HG03135 (cell line): Measurements from ENCODE around the gene TENT5C.

ENCODE experiments used
- ATAC-seq: cut with Tn5 transposase; IDR thresholded peaks from one replicate; pipeline ENCODE4 v1.9.1; 2021; ENCODE audit warnings: mild to moderate bottlenecking, moderate library complexity; ENCODE audit not compliant: unreplicated experiment

Gene TENT5C

GRCh38 chr1:117572546-117572945 is 33.3 kb upstream of the TENT5C start:
- no peak for ATAC-seq

GRCh38 chr1:117573386-117574023 is 32.3 kb upstream of the TENT5C start:
- no peak for ATAC-seq

DNA sequence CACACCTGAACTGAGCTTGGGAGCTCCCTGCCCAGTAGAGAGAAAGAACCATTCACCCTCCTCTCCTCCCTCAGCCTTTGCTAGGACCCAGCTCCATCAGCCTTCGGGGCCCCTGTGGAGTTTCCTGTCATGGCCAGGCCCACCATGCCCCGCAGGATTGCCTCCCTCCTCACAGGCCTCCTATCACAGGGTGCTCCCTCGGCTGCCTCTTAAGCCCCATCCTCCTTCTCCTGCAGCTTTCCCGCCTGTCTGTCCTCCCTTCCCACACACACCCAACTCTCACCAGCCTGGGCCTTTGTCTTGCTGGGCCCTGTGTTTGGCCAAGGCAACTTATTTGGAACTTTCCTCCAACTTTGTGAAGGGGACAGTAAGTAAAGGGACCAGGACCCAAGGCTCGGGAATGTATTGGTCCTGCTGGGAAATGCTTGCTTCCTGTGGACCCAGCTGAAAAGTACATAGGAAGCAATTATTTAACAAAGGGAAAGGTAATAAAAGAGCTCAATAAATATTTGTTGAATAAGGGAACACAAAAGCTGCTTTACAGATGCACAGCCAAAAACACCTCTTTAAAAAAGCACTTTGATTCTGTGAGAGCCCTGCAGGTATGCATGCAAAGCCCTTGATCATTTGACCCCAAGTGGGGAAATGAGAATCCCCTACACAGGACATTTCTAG is 31.6 kb upstream of the TENT5C start:
- no peak for ATAC-seq

GRCh38 chr1:117575586-117576225 is 30.1 kb upstream of the TENT5C start:
- no peak for ATAC-seq

DNA sequence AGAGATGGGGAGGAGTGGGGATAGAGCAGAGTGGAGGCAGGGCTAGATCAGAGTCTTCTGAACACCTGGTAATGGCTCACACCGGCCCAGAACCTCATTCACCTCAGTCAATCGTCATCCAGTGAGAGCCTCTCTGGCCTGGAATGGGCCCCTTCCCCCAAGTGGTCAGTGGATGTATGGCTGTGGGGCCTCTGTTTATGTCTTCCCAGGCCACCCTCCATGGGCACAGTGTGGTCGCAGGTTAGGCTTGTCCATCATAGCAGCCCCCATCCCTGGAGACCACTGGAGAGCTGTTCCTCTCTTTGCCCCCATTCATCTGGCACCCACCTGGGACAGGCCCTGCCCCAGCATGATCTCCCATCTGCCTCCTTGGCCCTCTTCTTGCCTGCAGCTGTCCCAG is 29.6 kb upstream of the TENT5C start:
- ATAC-seq: no peak

DNA sequence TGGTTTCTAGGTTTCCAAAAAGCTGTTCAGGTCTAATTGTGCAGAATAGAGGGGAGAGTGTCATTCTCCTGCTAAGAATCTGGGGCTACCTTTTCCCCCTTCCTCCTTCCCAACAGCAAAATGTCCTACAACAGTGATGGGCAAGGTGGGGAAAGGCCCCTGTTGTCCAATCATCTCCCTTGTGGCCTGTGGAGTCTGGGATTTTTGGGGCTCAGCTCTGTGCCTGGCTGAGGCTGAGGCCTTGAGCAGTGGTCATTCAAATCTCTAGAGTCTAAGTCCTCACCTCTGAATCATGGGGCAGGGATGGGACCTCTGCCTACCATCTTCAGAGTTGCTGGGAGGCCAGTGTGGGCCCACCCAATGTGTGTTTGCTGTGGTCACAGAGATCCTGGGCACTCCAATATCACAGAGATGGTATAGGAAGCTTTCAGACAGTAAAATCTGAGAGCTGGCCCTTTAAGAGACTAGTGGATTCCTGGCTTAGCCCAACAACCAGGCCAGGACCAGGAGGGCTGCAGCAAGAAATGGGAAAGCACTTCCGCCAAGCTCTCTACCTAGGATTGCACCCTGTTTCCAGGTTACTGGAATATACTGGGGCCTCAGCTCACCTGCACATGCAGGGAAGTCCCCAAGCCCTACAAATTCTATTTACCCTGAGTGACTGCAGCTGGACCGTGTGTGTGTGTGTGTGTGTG is 28.5 kb upstream of the TENT5C start:
- ATAC-seq: no peak

DNA sequence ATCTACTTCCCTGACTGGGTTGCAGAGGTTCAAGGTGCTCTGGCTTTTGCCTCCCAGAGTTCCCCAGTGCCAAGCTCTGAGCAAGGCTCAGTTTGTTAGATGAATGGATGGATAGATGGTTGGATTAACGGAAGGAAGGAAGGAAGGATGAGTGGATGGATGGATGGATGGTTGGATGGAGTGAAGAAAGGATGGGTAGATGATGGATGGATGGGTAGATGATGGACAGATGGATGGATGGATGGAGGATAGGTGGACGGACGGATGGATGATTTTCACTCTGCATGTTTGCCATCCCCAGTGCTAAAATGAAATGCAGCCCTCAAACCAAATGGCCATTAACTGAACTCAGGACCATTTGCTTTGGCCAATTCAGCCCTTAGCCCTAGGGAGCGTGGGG is 27.4 kb upstream of the TENT5C start:
- ATAC-seq: no peak

DNA sequence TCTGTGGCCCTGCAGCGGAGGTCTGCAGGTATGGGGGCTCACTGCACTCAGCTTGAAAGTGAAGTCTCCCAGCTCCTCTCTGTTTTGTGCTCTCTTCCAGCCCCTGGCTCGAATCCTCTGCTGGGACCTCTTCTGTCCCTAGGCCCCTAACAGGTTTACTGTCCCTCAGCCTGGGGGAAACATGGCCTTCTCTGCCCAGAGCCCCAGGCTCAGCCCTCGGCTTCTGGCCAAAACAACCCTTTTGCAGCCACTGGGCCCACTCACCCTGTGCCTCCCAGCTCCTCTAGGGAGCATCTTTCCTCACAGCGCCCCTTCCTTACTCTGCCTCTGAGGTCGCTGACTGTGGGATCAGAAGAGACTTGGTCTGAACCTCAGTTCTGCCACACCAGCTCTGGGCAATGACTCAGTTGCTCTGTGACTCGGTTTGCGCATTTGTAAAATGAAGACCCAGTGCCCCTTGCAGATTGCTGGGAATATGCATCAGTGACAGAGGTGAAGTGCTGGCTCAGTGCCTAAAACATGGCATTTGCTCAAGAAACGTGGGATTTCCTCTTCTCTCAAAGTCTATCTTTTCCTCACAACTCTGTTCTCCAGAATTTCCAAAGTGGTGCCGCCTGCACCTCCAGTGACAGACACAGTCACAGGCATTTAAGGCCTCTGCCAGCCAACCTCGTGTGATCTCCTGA is 26.5 kb upstream of the TENT5C start:
- no peak for ATAC-seq

DNA sequence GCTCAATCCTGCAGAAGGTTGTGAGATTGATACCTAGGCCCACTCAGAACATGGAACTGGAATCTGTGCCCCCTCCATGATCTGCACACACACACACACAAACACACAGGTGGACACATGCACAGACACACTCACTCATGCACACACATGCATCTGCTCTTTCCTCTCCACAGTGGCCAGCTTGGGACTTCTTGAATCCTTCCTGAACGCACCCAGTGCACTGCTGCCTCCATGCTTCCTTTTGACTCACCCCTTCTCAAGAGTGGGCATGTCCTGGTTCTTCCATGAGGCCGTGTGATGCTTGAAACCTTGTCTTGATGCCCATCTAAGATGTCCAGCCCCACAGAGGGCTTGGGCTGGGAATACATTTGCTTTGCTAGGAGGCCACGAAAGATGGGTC is 25.4 kb upstream of the TENT5C start:
- ATAC-seq: no peak

DNA sequence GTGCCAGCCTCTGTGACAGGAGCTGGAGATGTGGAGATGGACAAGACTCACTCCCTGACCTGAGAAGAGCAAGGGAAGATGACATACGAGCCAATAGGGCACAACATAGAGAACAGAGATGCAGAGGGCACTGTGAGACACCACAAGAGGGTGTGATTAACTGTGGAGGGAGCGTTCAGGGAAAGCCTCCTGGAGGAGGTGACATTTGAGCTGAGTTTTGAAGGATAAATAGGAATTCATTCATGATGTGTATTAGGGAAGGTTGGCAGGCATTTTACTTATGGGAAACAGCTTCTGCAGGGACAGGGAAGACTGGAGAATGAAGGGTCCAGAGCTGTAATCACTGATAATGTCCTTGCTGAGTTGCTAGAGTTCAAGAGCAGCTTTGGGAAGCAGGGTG is 25.0 kb upstream of the TENT5C start:
- no peak for ATAC-seq

GRCh38 chr1:117581391-117581943 is 24.4 kb upstream of the TENT5C start:
- no peak for ATAC-seq

DNA sequence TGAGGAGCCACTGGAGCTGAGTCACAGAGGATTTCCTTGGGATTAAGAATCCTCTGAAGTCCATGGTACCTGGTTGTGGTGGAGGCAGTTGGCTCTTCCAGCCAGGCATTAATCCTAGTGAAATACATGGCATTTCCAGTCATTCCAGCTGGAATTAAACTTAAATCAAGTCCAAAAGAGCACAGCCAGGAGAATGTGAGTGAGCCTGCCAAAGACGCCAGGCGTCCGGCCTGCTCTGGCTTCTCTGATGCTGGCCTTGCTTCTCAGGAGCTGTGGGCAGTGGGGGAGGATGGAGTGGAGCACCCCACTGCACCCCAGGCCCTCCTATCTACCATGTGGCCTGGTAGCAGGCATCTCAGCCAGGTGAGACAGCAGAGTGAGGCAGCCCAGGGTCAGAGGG is 23.4 kb upstream of the TENT5C start:
- no peak for ATAC-seq

DNA sequence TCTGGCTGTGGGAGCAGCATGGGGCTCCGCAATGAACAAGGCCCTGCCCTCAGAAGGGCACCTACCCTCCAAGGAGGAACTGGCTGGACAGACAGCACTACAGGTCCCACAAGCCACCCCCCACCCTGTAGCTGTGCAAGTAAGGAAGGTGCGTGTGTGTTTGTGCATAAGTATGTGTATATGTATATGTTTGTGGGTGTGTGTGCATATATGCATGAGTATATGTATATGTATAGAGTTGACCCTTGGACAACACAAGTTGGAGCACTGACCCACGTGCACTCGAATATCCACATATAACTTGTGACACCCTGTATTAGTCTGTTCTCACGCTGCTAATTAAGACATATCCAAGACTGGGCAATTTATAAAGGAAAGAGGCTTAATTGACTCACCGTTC is 22.6 kb upstream of the TENT5C start:
- no peak for ATAC-seq

DNA sequence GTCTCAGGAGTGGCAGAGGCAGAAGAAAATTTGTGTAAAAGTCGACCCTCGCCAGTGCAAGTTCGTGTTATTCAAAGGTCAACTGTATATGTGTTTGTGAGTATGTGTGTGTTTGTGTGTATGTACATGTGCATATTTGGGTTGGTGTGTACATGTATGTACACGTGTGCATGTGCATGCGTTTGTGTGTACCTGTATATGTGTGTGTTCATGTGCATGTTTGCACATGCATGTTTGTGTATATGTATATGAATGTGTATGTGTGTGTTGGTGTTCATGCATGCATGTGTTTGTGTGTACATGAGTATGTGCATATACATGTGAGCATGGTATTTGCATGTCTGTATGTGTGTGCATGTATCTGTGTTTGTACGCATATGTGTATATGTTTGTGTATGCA is 21.7 kb upstream of the TENT5C start:
- ATAC-seq: no peak

DNA sequence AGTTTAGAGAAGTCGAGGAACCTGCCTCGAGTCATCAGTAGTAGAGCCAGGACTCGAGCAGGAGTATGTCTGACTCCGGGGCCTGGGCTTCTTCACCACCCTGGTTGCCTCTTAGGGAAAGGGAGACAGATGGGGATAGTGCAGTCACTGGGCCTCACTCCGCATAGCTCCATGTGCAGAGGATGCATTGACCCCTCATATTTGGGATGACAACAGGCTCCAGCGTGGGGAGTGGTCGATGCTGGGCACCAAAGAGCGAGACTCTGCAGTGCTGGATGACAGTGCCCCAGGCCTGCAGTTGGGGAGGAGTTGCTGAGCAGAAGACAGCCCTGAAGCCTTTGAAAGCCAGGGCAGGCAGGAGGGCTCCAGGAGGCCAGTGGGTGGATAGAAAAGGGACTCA is 20.8 kb upstream of the TENT5C start:
- ATAC-seq: no peak

GRCh38 chr1:117586337-117586736 is 19.5 kb upstream of the TENT5C start:
- ATAC-seq: no peak

- no peak for ATAC-seq
Measured at GRCh38 chr1:117586747-117587498, 18.9 kb upstream of the TENT5C start.

- no peak for ATAC-seq
Measured at GRCh38 chr1:117587499-117588356, 18.1 kb upstream of the TENT5C start.

- ATAC-seq: no peak
Measured at GRCh38 chr1:117589544-117589943, 16.3 kb upstream of the TENT5C start.
